Vagina (tissue), 2 donors: ENCODE results near the gene HMCN2.

Experiments used
- CTCF ChIP-seq, 3 experiments: fragments of 450-650 bp in 2 of 3; fragments of 200-600 bp in 1 of 3; sonication (generic) in 1 of 3; IDR thresholded peaks; one replicate each; pipeline ENCODE4 v1.5.1; 2017 to 2019; ENCODE audit warnings: antibody characterized with exemption in 3 of 3, mild to moderate bottlenecking in 2 of 3, moderate library complexity in 2 of 3
- POLR2A ChIP-seq, 2 donors: fragments of 450-650 bp; IDR thresholded peaks; one replicate each; pipeline ENCODE4 v1.6.1; 2017; ENCODE audit warnings: antibody characterized with exemption in 2 of 2, mild to moderate bottlenecking in 2 of 2, moderate library complexity in 2 of 2
- POLR2AphosphoS5 ChIP-seq, 2 donors: sonication (generic); formaldehyde crosslinking; IDR thresholded peaks; one replicate each; pipeline ENCODE4 v1.9.0; 2017; ENCODE audit warnings: antibody characterized with exemption in 2 of 2, mild to moderate bottlenecking in 2 of 2, low read depth in 1 of 2; ENCODE audit not compliant: insufficient read depth in 1 of 2

- TF ChIP-seq POLR2A (IDR thresholded peaks at IDR 0.05) (no peak), POLR2AphosphoS5 (IDR thresholded peaks at IDR 0.05; ENCODE audit: insufficient read depth in 1 of 2, low read depth in 1 of 2) (no peak), CTCF (IDR thresholded peaks at IDR 0.05) (no peak)
These were observed 119.7 kb downstream of the HMCN2 start for GRCh38 chr9:130385257-130385656.
